Endothelial cell of umbilical vein (primary cell): Measurements from ENCODE around the gene RP2. TPM values are rescaled to one million over a fixed set of nuclear protein-coding genes. Genes with fewer than 3 reads are reported as not detected.

Source experiments
- BruUV-seq: library from RNA; stranded (reverse); fragments of 400-500 nt; replicated peaks from 2 replicates; lab custom pipeline; 2021; lab: Mats Ljungman, UMichigan
- CTCF ChIA-PET: fragments of 300-600, 350-600 bp; sonication (Branson Sonifier 250); formaldehyde crosslinking; loops from one replicate; lab custom pipeline; 2021; ENCODE audit warnings: antibody characterized with exemption, inconsistent platforms; lab: Charles Lee
- POLR2A ChIA-PET: fragments of 300-600, 350-600 bp; sonication (Branson Sonifier 250); formaldehyde crosslinking; loops from one replicate; lab custom pipeline; 2021; ENCODE audit warnings: antibody characterized with exemption, inconsistent platforms; lab: Charles Lee
- DNase-seq: peaks from one replicate; pipeline ENCODE4 v3.0.0-alpha.2; 2011; ENCODE audit warnings: low read depth, low spot score
- FAIRE-seq: peaks from 2 replicates; lab custom pipeline; 2011; peaks lifted over from hg19 to GRCh38; lab: Jason Lieb, UNC
- H2AFZ ChIP-seq: 2 replicates; pipeline ENCODE4 v1.6.0; 2012; ENCODE audit warnings: low read depth, low read length, control low read depth, inconsistent platforms
- H3K27ac ChIP-seq: 2 replicates; pipeline ENCODE4 v1.5.1; 2011; ENCODE audit warnings: low read depth, mild to moderate bottlenecking, control low read depth, low read length, moderate library complexity; ENCODE audit not compliant: insufficient read depth
- H3K27me3 ChIP-seq, 2 experiments: 2 replicates each; pipeline versions ENCODE4 v1.6.0 to v1.6.1; 2011; ENCODE audit warnings: low read length in 2 of 2, mixed read lengths in 1 of 2; ENCODE audit not compliant: control insufficient read depth in 2 of 2, insufficient read depth in 2 of 2
- H3K36me3 ChIP-seq, 2 experiments: 2 replicates in 1 of 2; 3 replicates in 1 of 2; pipeline ENCODE4 v1.5.1; 2011; ENCODE audit warnings: low read length in 2 of 2, mild to moderate bottlenecking in 1 of 2, moderate library complexity in 1 of 2; ENCODE audit not compliant: control insufficient read depth in 2 of 2, insufficient read depth in 2 of 2; ENCODE audit errors: extremely low read depth in 1 of 2
- H3K4me1 ChIP-seq: 3 replicates; pipeline ENCODE4 v1.5.1; 2011; ENCODE audit warnings: mild to moderate bottlenecking, low read length; ENCODE audit not compliant: control insufficient read depth, insufficient read depth; ENCODE audit errors: extremely low read depth
- H3K4me2 ChIP-seq: 2 replicates; pipeline ENCODE4 v1.6.1; 2011; ENCODE audit warnings: low read length, control low read depth, mixed read lengths; ENCODE audit not compliant: insufficient read depth
- H3K4me3 ChIP-seq, 3 experiments: fragments of 200-600 bp in 1 of 3; sonication (generic), shearing (Covaris generic) in 1 of 3; replicated peaks in 1 of 3; 2 replicates each; pipeline ENCODE4 v1.5.1; 2011 to 2016; ENCODE audit warnings: control low read depth in 3 of 3, low read length in 3 of 3, mild to moderate bottlenecking in 2 of 3, inconsistent platforms in 1 of 3, low read depth in 1 of 3, moderate library complexity in 1 of 3; ENCODE audit not compliant: insufficient read depth in 1 of 3
- H3K79me2 ChIP-seq: 2 replicates; pipeline ENCODE4 v1.6.0; 2012; ENCODE audit warnings: low read length, inconsistent platforms; ENCODE audit not compliant: control insufficient read depth, insufficient read depth
- H3K9ac ChIP-seq: replicated peaks from 2 replicates; pipeline ENCODE3; 2011; ENCODE audit warnings: low read length, control low read depth; ENCODE audit not compliant: insufficient read depth; ENCODE audit errors: extremely low read depth
- H3K9me1 ChIP-seq: replicated peaks from 3 replicates; pipeline ENCODE4 v1.6.0; 2011; ENCODE audit warnings: mild to moderate bottlenecking, low read length; ENCODE audit not compliant: control insufficient read depth, insufficient read depth; ENCODE audit errors: extremely low read depth
- H3K9me3 ChIP-seq: replicated peaks from 2 replicates; pipeline ENCODE4 v1.5.1; 2012; ENCODE audit warnings: low read length, inconsistent platforms; ENCODE audit not compliant: control insufficient read depth, insufficient read depth
- H4K20me1 ChIP-seq: replicated peaks from 2 replicates; pipeline ENCODE3; 2011; ENCODE audit warnings: mild to moderate bottlenecking, low read length; ENCODE audit not compliant: control insufficient read depth, insufficient read depth; ENCODE audit errors: extremely low read depth
- EZH2 ChIP-seq: IDR thresholded peaks from 2 replicates; pipeline ENCODE4 v1.6.1; 2012; ENCODE audit warnings: borderline replicate concordance, low read depth, mild to moderate bottlenecking, moderate library complexity, low read length, inconsistent platforms; ENCODE audit not compliant: severe bottlenecking
- FOS ChIP-seq: IDR thresholded peaks from 2 replicates; pipeline ENCODE4 v1.6.1; 2011; ENCODE audit warnings: mild to moderate bottlenecking, low read length, moderate library complexity, borderline replicate concordance; ENCODE audit not compliant: insufficient read depth
- GATA2 ChIP-seq: IDR thresholded peaks from 2 replicates; pipeline ENCODE4 v1.7.0; 2011; ENCODE audit warnings: low read depth, mild to moderate bottlenecking, moderate library complexity, mixed read lengths, low read length; ENCODE audit not compliant: insufficient read length, insufficient read depth
- JUN ChIP-seq: IDR thresholded peaks from 2 replicates; pipeline ENCODE4 v1.6.1; 2011; ENCODE audit warnings: borderline replicate concordance, low read depth; ENCODE audit not compliant: insufficient read length, insufficient read depth
- MYC ChIP-seq: IDR thresholded peaks from one replicate; pipeline ENCODE4 v1.6.1; 2011; ENCODE audit warnings: mild to moderate bottlenecking, low read depth, low read length
- POLR2A ChIP-seq: IDR thresholded peaks from 2 replicates; pipeline ENCODE4 v1.6.1; 2012; ENCODE audit warnings: low read depth, mild to moderate bottlenecking, control low read depth, low read length
- POLR2AphosphoS5 ChIP-seq: IDR thresholded peaks from 2 replicates; pipeline ENCODE4 v1.6.1; 2012; ENCODE audit warnings: low read depth, mild to moderate bottlenecking, control low read depth, low read length, moderate library complexity; ENCODE audit not compliant: insufficient read depth
- dilution Hi-C: fragments of 300-500 bp; cut with MboI; formaldehyde crosslinking; loops from one replicate; pipeline ENCODE4 v1.15.0; 2019; ENCODE audit warnings: low sequenced_read_pairs; ENCODE audit not compliant: extremely low pct_ligation_motif_present
- intact Hi-C: fragments of 100-400 bp; cut with micrococcal nuclease; formaldehyde crosslinking; loops from one replicate; pipeline ENCODE4 v1.10.0; 2022
- polyA plus RNA-seq, 4 experiments: library from polyadenylated mRNA; depleted of rRNA in 3 of 4; stranded (reverse) in 3 of 4; unstranded in 1 of 4; fragments of >200 nt; gene quantifications; 2 replicates each; pipeline versions ENCODE4 v1.2.1 to v1.2.3, GENCODE V29; 2011 to 2012; ENCODE audit warnings: missing spikeins in 1 of 4
- total RNA-seq: library from RNA; stranded (reverse); gene quantifications from 2 replicates; pipeline ENCODE4 v1.2.3, GENCODE V29; 2021
- TF ChIP-seq, protein P1 (sequence below): IDR thresholded peaks from 2 replicates; pipeline ENCODE4 v1.6.1; 2011; ENCODE audit not compliant: insufficient read depth, insufficient read length
- TF ChIP-seq, protein P2 (sequence below), 2 donors: IDR thresholded peaks; 1 replicate in 1 of 2; 2 replicates in 1 of 2; pipeline ENCODE4 v1.5.1; 2011; ENCODE audit warnings: low read length in 2 of 2, mild to moderate bottlenecking in 2 of 2, moderate library complexity in 2 of 2, control low read depth in 1 of 2, inconsistent platforms in 1 of 2, low read depth in 1 of 2; ENCODE audit not compliant: insufficient read depth in 1 of 2; ENCODE audit errors: extremely low read depth in 1 of 2

Gene RP2
- total and polyA plus RNA-seq, 2 donors (not counting 3 experiments of a cell fraction or from before 2014, with no cell fraction given), result 7.4 to 20.5 TPM

GRCh38 chrX:46791927-46792809 lies 44.7 kb upstream of the RP2 start:
- H3K9me1 ChIP-seq, result no peaks in the 10 kb centered on the region
- intact Hi-C loops, result loop anchor here (1.0 to 10.0 kb wide), 3 partner anchors 33 to 217 kb away; partner anchors contain the start of genes CHST7 and SLC9A7
- no peaks in the 10 kb centered on the region for H3K79me2 ChIP-seq
- H3K9me3 ChIP-seq, result no peaks in the 10 kb centered on the region
- peak overlapping the region; percentile 86 for H3K4me2 ChIP-seq
- ChIA-PET POLR2A (no interaction called here), CTCF (interaction anchor here (1.0 to 2.0 kb wide), 6 partner anchors 23 to 301 kb away, joined by 3 to 10 read pairs (median 4); partner anchors contain the start of gene SLC9A7)
- DNase-seq (peak; percentile 84), FAIRE-seq (peak; percentile 100)
- H3K36me3 ChIP-seq, result no peaks in the 10 kb centered on the region
- TSS peak; percentile 73 for BruUV-seq
- peak; percentile 70 for TF ChIP-seq JUN
- TF ChIP-seq FOS, result peak; percentile 69
- TF ChIP-seq POLR2A, result no peak
- no peak for TF ChIP-seq EZH2
- dilution Hi-C loops, result no loop called here
- no peaks in the 10 kb centered on the region for H4K20me1 ChIP-seq
- H2AFZ ChIP-seq, result no peak overlapping the region
- H3K27me3 ChIP-seq, result no peaks in the 10 kb centered on the region
- peaks cover 16% of the 10 kb centered on the region for H3K4me1 ChIP-seq
- peak overlapping the region; percentile 84 for H3K9ac ChIP-seq
- peak overlapping the region; percentile 94 for H3K27ac ChIP-seq
- H3K4me3 ChIP-seq, result peak overlapping the region in 1 of 3 experiments; percentile 63

DNA sequence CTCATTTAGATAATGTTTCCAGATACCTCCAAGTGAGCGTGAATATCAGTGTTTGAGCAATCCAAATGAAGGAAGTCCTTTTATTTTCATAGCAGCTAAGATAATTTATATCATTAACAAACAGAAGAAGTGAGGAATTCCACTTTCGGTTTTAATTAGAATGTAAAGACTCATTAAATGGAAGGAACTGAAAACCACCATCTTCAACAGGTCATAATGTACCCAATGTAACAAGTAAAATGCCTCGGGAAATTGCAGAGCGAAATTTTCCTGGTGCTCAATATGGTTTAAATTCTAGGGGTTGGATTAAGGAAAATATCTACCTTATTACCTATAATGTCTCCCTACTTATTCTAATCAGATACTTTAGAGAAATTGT lies 44.0 kb upstream of the RP2 start:
- Histone ChIP-seq H3K4me3 (peak overlapping the region in 1 of 3 experiments; percentile 63), H3K4me2 (peak overlapping the region; percentile 86), H4K20me1 (no peaks in the 10 kb centered on the region), H3K36me3 (no peaks in the 10 kb centered on the region), H3K27me3 (no peaks in the 10 kb centered on the region), H2AFZ (no peak overlapping the region), H3K4me1 (peaks cover 16% of the 10 kb centered on the region), H3K9me3 (no peaks in the 10 kb centered on the region), H3K9ac (peak overlapping the region; percentile 84), H3K79me2 (no peaks in the 10 kb centered on the region), H3K9me1 (no peaks in the 10 kb centered on the region), H3K27ac (peak overlapping the region; percentile 94)
- DNase-seq (no peak), FAIRE-seq (peak; percentile 33)
- TF ChIP-seq, protein P1, sequence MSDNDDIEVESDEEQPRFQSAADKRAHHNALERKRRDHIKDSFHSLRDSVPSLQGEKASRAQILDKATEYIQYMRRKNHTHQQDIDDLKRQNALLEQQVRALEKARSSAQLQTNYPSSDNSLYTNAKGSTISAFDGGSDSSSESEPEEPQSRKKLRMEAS, result no peak
- TF ChIP-seq POLR2A (no peak), POLR2AphosphoS5 (no peak), JUN (no peak), EZH2 (no peak), GATA2 (no peak), MYC (no peak), FOS (no peak)
- TF ChIP-seq, protein P2, sequence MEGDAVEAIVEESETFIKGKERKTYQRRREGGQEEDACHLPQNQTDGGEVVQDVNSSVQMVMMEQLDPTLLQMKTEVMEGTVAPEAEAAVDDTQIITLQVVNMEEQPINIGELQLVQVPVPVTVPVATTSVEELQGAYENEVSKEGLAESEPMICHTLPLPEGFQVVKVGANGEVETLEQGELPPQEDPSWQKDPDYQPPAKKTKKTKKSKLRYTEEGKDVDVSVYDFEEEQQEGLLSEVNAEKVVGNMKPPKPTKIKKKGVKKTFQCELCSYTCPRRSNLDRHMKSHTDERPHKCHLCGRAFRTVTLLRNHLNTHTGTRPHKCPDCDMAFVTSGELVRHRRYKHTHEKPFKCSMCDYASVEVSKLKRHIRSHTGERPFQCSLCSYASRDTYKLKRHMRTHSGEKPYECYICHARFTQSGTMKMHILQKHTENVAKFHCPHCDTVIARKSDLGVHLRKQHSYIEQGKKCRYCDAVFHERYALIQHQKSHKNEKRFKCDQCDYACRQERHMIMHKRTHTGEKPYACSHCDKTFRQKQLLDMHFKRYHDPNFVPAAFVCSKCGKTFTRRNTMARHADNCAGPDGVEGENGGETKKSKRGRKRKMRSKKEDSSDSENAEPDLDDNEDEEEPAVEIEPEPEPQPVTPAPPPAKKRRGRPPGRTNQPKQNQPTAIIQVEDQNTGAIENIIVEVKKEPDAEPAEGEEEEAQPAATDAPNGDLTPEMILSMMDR (IDR thresholded peaks at IDR 0.05; ENCODE audit: extremely low read depth in 1 of 2, insufficient read depth in 1 of 2, low read depth in 1 of 2, low read length in 2 of 2), result no peak
- intact Hi-C loops, result loop anchor here (1.0 to 10.0 kb wide), 3 partner anchors 33 to 218 kb away; partner anchors contain the start of genes CHST7 and SLC9A7
- ChIA-PET CTCF (interaction anchor here (1.0 to 2.0 kb wide), 5 partner anchors 23 to 301 kb away, joined by 3 to 10 read pairs (median 4); partner anchors contain the start of gene SLC9A7), POLR2A (no interaction called here)
- BruUV-seq, result TSS peak; percentile 86
- dilution Hi-C loops, result no loop called here
